DLD1 (cell line): Measurements from ENCODE around the gene ANKRD50.

Source experiments
- in situ Hi-C: cut with HindIII; loops from 2 replicates; pipeline ENCODE4 v1.10.0; 2017; ENCODE audit warnings: low sequenced_read_pairs

The ANKRD50 gene

GRCh38 chr4:124708517-124709300, 3.8 kb downstream of the ANKRD50 start:
- in situ Hi-C loops = no loop called here

DNA sequence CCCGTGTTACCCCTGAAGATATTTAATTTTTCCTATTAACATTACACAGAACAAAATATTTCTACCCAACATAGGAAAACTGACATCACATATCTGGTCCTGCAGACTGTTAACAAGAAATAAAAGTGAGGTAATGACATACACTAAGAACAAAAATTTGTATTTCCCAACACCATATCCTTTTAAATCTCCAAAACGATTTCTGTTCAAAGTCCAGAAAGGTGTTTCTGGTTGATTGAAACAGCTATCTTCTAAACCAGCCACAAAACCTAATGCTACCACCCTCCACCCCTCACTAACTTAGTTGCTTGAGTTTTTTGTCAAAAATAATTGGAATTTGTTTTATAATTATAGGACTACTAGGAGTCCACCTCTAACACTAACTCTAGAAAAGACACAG, 7.1 kb downstream of the ANKRD50 start:
- in situ Hi-C loops = no loop called here

DNA sequence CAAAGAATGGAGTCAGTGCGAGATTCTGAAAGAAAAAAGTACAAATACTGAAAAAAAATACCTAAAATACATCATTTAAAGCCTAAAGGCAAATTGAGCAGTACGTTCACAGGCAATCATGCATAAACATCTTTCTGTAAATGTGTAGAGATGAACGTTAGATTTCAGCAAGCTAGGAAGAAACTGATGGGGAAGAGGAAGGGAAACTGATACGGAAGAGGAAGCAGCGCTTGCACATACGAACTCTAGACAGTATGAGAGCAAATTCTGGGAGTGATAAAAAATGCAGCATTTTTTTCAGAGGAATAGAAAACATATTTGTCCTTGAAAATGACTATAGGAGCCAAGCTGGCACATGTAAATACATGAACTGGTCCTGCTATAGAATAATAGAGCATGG, 9.4 kb downstream of the ANKRD50 start:
- in situ Hi-C loops = no loop called here

- in situ Hi-C loops = no loop called here
These were observed 15.1 kb downstream of the ANKRD50 start for GRCh38 chr4:124697441-124697840.

DNA sequence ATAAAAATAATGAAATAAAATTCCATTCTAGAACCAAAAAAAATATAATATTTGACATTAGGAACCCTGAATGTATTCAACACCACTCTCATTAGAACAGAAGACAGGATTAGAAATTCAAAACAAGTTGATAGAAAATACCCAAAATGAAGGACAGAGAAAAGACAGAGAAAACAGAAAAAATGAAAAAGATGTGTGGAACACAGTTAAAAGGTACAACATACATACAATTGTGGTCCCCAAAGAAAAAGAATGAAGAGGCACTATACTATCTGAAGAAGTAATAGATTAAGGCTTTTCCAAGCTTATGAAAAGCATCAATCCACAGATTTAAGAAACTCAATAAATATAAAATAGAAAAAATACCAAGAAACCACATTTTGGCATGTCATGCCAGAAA, 16.4 kb downstream of the ANKRD50 start:
- in situ Hi-C loops = no loop called here

GRCh38 chr4:124694946-124695598, 17.5 kb downstream of the ANKRD50 start:
- in situ Hi-C loops = no loop called here

GRCh38 chr4:124694306-124694705, 18.2 kb downstream of the ANKRD50 start:
- in situ Hi-C loops = no loop called here

DNA sequence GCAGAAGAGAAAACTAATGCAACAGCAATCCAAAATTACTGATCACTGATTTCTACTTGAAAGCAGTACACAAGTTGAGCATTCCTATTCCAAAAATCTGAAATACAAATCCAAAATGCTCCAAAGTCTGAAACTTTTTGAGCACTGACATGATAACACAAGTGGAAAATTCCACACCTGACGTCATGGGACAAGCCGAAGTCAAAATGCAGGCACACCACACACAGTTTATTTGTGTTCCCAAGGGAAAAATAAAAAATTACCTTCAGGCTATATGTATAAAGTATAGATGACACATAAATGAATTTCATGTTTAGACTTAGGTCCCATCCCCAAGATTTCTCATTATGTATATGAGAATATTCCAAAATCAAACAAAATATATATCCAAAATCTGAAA, 20.7 kb downstream of the ANKRD50 start:
- in situ Hi-C loops = no loop called here

DNA sequence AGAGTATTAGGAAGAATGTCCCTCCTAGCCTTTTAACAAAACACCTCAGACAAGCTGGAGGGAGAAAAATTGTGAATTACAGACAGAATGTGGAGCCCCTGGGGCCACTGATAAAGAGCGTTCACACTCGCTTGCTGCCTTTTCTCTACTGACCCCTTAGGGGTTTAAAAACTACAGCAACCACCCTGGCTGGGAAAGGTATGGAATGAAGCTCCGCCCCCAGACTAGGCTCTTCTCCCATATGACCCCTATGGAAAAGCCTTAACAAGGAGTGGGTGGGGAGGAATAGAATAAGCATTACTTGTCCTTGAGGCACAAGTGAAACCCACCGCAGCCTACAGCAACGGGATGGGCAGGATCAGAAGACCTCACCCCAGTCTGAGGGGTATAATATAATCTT, 26.3 kb downstream of the ANKRD50 start:
- in situ Hi-C loops = no loop called here

- in situ Hi-C loops = no loop called here
These were observed 26.7 kb downstream of the ANKRD50 start for GRCh38 chr4:124685851-124686250.

DNA sequence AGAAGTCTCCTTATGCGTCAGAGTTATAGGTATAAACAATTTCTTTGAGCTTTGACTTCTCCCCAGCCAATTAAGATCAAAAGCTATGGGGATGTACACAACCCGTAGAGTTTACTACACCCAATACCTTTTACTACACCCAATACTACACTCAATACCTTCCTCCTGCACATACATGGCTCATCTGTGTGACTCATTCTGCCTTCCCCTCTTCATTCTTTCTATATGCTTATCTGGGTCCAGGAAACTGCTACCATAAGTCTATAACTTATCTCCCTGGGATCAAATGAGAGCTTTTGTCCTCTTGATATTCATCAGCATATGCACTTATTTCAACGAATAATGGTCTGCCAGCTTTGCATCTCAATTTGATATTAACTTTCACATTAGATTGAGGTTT, 28.2 kb downstream of the ANKRD50 start:
- in situ Hi-C loops = no loop called here

- in situ Hi-C loops = no loop called here
These were observed 30.1 kb downstream of the ANKRD50 start for GRCh38 chr4:124682384-124682783.

DNA sequence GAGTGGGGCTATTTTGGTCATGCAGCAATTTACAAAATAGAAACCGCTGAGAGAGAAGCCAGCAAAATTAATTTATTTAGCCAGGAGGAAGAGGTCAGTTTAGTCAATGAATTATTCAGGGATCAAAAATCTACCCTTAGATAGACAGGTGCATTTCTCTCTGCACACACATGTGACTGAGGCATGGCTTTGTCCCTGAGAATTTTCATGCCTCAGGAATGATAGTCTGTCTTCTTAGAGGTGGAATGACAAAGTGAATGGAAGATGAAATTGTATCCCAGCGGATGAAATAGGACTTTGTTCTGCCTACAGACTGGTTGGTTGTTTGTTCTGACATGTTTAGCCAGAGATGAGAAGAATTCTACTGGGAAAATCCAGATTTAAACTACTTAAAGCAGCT, 46.0 kb downstream of the ANKRD50 start:
- in situ Hi-C loops = no loop called here

- in situ Hi-C loops = no loop called here
These were observed 53.7 kb downstream of the ANKRD50 start for GRCh38 chr4:124658795-124659194.

- in situ Hi-C loops = no loop called here
These were observed 61.9 kb downstream of the ANKRD50 start for GRCh38 chr4:124650614-124651013.

- in situ Hi-C loops = no loop called here
These were observed 64.9 kb downstream of the ANKRD50 start for GRCh38 chr4:124647599-124647998.

DNA sequence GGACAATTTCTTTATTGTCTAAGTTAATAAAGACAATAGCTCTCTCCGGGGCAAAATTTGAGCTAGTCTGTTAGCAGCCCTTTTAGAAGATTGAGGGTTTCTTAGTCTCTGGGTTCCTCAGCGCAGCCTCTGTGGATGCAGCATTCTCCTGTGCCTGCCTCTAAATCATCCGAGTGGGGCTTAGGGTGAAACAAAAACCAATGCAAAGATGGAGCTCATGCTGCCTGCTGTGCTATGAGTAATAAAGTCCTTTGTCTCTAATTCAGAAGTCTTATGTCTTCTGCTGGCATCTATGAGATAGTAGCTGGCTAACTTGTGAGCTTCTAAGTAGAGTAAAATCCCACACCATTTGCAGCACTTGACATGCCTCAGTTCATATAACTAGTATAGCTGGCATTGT, 67.9 kb downstream of the ANKRD50 start:
- in situ Hi-C loops = no loop called here

DNA sequence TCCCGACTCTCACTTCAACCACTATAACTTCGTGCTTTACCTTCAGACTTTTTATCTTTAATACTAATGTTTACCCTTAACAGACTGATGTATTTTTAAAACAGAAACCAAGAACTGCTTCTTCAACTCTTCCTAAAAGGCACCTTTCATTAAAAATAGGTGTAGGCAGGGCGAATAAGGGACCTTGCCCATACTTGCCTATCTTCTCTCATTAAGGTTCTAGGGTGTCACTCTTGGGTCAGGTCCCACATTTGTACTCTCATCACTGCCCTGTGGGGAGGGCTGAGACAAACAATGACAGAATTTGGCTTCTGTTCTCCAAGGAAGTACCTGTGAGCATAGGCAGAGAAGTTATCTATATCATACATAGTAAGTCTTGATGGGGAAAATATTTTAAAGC, 69.7 kb downstream of the ANKRD50 start:
- in situ Hi-C loops = no loop called here

GRCh38 chr4:124641715-124642381, 70.7 kb downstream of the ANKRD50 start:
- in situ Hi-C loops = no loop called here

GRCh38 chr4:124640022-124640730, 72.4 kb downstream of the ANKRD50 start:
- in situ Hi-C loops = no loop called here

- in situ Hi-C loops = no loop called here
These were observed 75.2 kb downstream of the ANKRD50 start for GRCh38 chr4:124637321-124637720.
